Dendritic cell treated with granulocyte-macrophage colony-stimulating factor and Interleukin-4, amounts not matched to agents 40 ng/mL and 50 ng/mL, for 4 days (primary cell): ENCODE measurements around the gene IBTK.
"Not testable (repeated sequence)": the region's sequence is repeated elsewhere in the genome, so short reads cannot be mapped to it uniquely, and the experiment has no call there.

Source experiments
- H3K27ac Mint-ChIP-seq: one replicate; pipeline ENCODE4 v1.8.0; 2022; ENCODE audit warnings: mild to moderate bottlenecking, mixed read lengths
- H3K27me3 Mint-ChIP-seq: one replicate; pipeline ENCODE4 v1.8.0; 2022; ENCODE audit warnings: mild to moderate bottlenecking, mixed read lengths
- H3K36me3 Mint-ChIP-seq: one replicate; pipeline ENCODE4 v1.8.0; 2022; ENCODE audit warnings: low read depth, mixed read lengths
- H3K4me1 Mint-ChIP-seq: one replicate; pipeline ENCODE4 v1.8.0; 2022; ENCODE audit warnings: low read depth, mixed read lengths
- H3K4me3 Mint-ChIP-seq: one replicate; pipeline ENCODE4 v1.8.0; 2022; ENCODE audit warnings: mild to moderate bottlenecking, moderate library complexity, mixed read lengths
- H3K9me3 Mint-ChIP-seq: one replicate; pipeline ENCODE4 v1.8.0; 2022; ENCODE audit warnings: mixed read lengths
- intact Hi-C: fragments of 100-400 bp; cut with micrococcal nuclease; formaldehyde crosslinking; loops from one replicate; pipeline ENCODE4 v1.15.0; 2022

IBTK gene

DNA sequence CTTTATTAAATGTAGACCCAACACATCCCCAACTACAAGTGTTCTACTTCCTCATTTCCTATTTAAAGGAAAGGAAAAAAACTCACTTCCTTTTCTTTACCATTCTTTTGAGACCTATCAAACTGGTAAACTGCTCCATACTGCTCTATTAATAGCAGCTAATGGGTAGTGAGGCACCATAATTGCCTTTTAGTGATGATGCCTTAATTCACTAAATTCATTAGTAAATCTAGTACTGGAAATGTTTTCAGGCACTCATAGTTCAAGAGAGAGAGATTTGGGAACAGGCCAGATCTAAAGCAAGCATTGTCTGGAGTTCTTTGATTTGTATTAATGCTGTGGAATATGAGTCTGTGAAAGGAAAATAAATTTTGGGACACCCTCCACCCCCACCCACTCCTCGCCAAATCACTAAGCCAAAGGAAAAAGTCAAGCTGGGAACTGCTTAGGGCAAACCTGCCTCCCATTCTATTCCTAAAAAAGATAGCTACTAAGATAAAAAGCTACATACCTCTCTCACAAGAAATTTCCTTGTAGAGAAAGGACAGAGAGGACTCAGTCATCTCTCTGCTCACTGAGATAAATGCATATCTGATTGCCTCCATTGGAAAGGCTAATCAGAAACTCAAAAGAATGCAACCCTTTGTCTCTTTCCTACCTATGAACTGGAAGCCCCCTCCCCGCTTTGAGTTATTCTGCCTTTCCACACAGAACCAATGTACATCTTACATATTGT is 13.6 kb upstream of the IBTK start:
- Mint-ChIP-seq H3K27me3 (no peaks in the 10 kb centered on the region), H3K36me3 (no peaks in the 10 kb centered on the region), H3K4me1 (peaks cover 23% of the 10 kb centered on the region), H3K9me3 (no peaks in the 10 kb centered on the region), H3K27ac (no peak overlapping the region), H3K4me3 (no peak overlapping the region)
- intact Hi-C loops, result no loop called here

DNA sequence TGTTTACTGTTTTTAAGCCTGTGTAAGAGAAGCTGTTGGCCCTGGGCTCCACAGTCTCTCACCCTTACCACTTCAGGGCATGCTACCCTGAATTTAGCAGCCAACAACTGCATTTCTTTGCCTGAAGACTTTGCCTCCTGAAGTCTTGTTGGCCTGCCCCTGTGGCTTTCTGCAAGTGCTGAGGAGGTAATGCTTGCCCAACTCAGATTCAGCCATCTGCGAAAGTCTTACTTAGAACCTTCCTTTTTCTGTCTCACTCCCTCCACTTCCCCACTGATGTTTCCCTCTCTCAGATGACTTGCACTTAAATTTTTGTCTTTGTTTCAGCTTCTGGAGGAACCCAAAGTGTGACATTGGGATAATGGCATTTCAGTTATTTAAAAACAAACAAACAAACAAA is 11.8 kb upstream of the IBTK start:
- Mint-ChIP-seq H3K4me1 (peaks cover 23% of the 10 kb centered on the region), H3K27me3 (no peaks in the 10 kb centered on the region), H3K9me3 (no peaks in the 10 kb centered on the region), H3K4me3 (no peak overlapping the region), H3K27ac (peak overlapping the region; percentile 84), H3K36me3 (no peaks in the 10 kb centered on the region)
- intact Hi-C loops, result no loop called here

GRCh38 chr6:82257088-82257774 is 9.7 kb upstream of the IBTK start:
- Mint-ChIP-seq H3K4me3 (no peak overlapping the region), H3K36me3 (no peaks in the 10 kb centered on the region), H3K27me3 (no peaks in the 10 kb centered on the region), H3K27ac (no peak overlapping the region), H3K9me3 (no peaks in the 10 kb centered on the region), H3K4me1 (peaks cover 23% of the 10 kb centered on the region)
- intact Hi-C loops, result no loop called here

DNA sequence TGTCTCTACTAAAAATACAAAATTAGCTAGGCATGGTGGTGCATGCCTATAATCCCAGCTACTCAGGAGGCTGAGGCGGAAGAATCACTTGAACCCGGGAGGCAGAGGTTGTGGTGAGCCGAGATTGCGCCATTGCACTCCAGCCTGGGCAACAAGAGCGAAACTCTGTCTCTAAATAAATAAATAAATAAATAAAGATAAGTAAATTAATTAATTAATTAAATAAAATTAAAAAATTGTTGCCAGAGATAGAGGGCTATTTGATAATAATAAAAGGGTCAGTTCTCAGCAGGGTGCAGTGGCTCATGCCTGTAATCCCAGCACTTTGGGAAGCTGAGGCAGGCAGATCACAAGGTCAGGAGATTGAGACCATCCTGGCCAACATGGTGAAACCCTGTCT is 7.2 kb upstream of the IBTK start:
- intact Hi-C loops, H3K27ac Mint-ChIP-seq, H3K27me3 Mint-ChIP-seq, H3K36me3 Mint-ChIP-seq, H3K4me3 Mint-ChIP-seq, H3K4me1 Mint-ChIP-seq, H3K9me3 Mint-ChIP-seq: not testable (repeated sequence)

- Mint-ChIP-seq H3K27ac (no peak overlapping the region), H3K27me3 (no peaks in the 10 kb centered on the region), H3K4me1 (peaks cover 10% of the 10 kb centered on the region), H3K4me3 (no peak overlapping the region), H3K36me3 (peaks cover 8% of the 10 kb centered on the region), H3K9me3 (no peaks in the 10 kb centered on the region)
- intact Hi-C loops, result loop anchor here (1.0 kb wide), 1 partner anchor 803 kb away; no protein-coding TSS in a partner anchor
Observed at GRCh38 chr6:82251942-82252341, 4.4 kb upstream of the IBTK start.

DNA sequence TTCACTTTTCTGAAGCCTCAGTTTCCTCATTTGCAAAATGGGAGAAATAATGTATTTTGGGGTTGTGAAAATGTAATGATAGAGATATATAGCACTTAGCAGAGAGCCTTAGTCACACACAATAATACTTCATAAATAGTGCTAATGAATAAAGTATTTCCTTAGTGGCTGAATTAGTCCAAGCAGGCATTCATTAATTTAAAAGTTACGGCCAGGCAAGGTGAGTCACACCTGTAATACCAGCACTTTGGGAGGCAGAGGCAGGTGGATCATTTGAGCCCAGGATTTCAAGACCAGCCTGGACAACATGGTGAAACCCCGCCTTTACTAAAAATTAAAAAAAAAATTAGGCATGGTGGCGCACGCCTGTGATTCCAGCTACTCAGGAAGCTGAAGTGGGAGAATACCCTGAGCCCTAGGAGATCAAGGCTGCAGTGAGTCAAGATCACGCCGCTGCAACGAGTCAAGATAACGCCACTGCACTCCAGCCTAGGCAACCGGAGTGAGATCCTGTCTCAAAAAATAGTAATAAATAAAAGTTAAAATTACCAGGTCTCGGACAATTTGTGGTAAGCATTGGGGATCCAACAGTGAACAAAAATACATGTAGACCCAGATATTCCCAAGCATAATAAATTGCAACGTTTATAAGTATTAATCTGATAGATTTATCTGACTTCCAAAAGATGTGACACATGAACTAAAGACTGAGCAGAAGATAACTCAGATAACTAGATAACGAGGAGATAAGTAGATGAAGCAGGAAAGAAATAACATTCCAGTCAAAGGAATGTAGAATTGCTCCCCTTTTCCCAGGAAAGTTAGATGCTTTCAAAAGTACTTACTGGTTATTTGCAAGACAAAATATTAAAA is 2.1 kb upstream of the IBTK start:
- H3K27me3 Mint-ChIP-seq, result no peaks in the 10 kb centered on the region
- H3K27ac Mint-ChIP-seq, result no peak overlapping the region
- H3K4me1 Mint-ChIP-seq, result peaks cover 31% of the 10 kb centered on the region
- peaks cover 20% of the 10 kb centered on the region for H3K36me3 Mint-ChIP-seq
- no peak overlapping the region for H3K4me3 Mint-ChIP-seq
- intact Hi-C loops, result loop anchor here (5.0 to 10.0 kb wide), 3 partner anchors 943 to 1615 kb away; partner anchors contain the start of genes ME1, PGM3 and RWDD2A
- no peaks in the 10 kb centered on the region for H3K9me3 Mint-ChIP-seq

DNA sequence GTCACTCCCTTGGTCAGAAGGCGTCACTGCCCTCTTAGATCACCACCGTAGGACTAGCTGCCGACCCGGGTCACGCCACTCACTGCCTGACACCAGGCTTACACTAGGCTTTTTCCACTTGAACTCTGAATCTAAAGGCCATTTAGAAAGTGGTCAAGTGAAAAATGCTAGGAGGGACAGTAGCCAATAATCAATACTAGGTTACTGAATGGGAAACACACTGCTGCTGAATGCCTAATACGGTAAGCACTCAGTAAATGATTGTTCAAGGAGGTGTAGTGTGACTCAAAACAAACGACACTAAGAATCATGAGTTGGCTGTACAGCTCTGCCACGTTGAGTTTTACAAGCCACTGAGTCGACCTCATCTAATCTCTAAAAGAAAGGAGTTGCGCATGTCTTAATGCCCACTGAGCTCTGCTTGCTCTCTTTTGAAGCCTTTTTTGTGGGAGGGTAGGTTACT is 760 bp upstream of the IBTK start:
- peaks cover 38% of the 10 kb centered on the region for H3K4me1 Mint-ChIP-seq

DNA sequence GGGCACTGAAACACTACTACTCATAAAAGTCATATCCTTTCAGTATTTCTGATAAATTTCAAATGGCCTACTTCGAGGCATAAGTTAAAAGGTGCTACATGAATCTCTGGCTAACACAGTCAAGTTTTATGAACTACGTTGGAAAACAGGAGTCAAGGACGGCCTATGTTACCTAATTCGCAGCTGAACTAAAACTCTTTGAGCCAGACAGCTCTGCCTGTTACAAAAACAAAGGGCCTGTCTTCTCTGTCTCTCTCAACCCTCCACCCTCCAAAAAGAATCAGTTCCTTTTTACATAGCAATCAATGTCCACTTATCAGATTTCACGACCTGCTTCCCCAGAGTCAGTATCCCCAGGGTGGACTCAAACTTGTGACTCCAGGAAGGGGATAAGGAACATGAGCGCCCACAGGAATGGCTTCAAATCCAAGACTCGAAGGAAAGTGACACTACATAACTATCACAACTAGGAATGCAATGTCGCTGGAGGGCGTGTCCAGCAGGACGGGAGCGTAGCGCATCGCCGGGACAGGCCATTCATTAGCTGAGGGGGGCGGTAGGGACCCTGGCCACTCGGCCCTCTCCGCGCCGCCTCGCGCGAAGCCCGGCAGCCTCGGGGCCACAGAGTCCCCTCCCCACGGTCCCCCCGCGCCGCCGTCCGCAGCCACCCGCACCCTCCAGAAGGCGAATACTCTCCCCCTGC is 591 bp downstream of the IBTK start:
- Mint-ChIP-seq H3K4me3 (peak overlapping the region; percentile 87), H3K27me3 (no peaks in the 10 kb centered on the region), H3K27ac (peak overlapping the region; percentile 96), H3K36me3 (peaks cover 32% of the 10 kb centered on the region), H3K4me1 (peaks cover 38% of the 10 kb centered on the region), H3K9me3 (no peaks in the 10 kb centered on the region)
- intact Hi-C loops, result loop anchor here (2.0 to 10.0 kb wide), 4 partner anchors 820 to 1618 kb away; partner anchors contain the start of genes DOP1A, ME1, PGM3 and RWDD2A

More for the DNA sequence above, 760 bp upstream of the IBTK start:
- peak overlapping the region; percentile 87 for H3K4me3 Mint-ChIP-seq
- H3K27ac Mint-ChIP-seq, result peak overlapping the region; percentile 96
- intact Hi-C loops, result loop anchor here (5.0 to 10.0 kb wide), 3 partner anchors 944 to 1616 kb away; partner anchors contain the start of genes ME1, PGM3 and RWDD2A
- H3K36me3 Mint-ChIP-seq, result peaks cover 23% of the 10 kb centered on the region
- H3K9me3 Mint-ChIP-seq, result no peaks in the 10 kb centered on the region
- no peaks in the 10 kb centered on the region for H3K27me3 Mint-ChIP-seq

GRCh38 chr6:82246370-82246769 is 1.2 kb downstream of the IBTK start:
- Mint-ChIP-seq H3K4me1 (peaks cover 38% of the 10 kb centered on the region), H3K4me3 (peak overlapping the region; percentile 87), H3K27me3 (no peaks in the 10 kb centered on the region), H3K36me3 (peaks cover 34% of the 10 kb centered on the region), H3K27ac (peak overlapping the region; percentile 96), H3K9me3 (no peaks in the 10 kb centered on the region)
- intact Hi-C loops, result loop anchor here (2.0 to 10.0 kb wide), 4 partner anchors 820 to 1618 kb away; partner anchors contain the start of genes DOP1A, ME1, PGM3 and RWDD2A

- Mint-ChIP-seq H3K27me3 (no peaks in the 10 kb centered on the region), H3K9me3 (no peaks in the 10 kb centered on the region), H3K27ac (peak overlapping the region; percentile 61), H3K4me1 (peaks cover 44% of the 10 kb centered on the region), H3K4me3 (no peak overlapping the region), H3K36me3 (peaks cover 41% of the 10 kb centered on the region)
- intact Hi-C loops, result loop anchor here (5.0 to 10.0 kb wide), 3 partner anchors 947 to 1619 kb away; partner anchors contain the start of genes ME1, PGM3 and RWDD2A
Observed at GRCh38 chr6:82245376-82245775, 2.2 kb downstream of the IBTK start.

GRCh38 chr6:82243884-82244283 is 3.7 kb downstream of the IBTK start:
- Mint-ChIP-seq H3K4me3 (no peak overlapping the region), H3K27me3 (no peaks in the 10 kb centered on the region), H3K4me1 (peaks cover 44% of the 10 kb centered on the region), H3K36me3 (peaks cover 52% of the 10 kb centered on the region), H3K9me3 (no peaks in the 10 kb centered on the region), H3K27ac (peak overlapping the region; percentile 52)
- intact Hi-C loops, result loop anchor here (10.0 kb wide), 1 partner anchor 1621 kb away; no protein-coding TSS in a partner anchor

- Mint-ChIP-seq H3K9me3 (no peaks in the 10 kb centered on the region), H3K36me3 (peaks cover 71% of the 10 kb centered on the region), H3K27ac (no peak overlapping the region), H3K27me3 (no peaks in the 10 kb centered on the region), H3K4me3 (no peak overlapping the region), H3K4me1 (peaks cover 19% of the 10 kb centered on the region)
- intact Hi-C loops, result loop anchor here (10.0 kb wide), 1 partner anchor 1625 kb away; no protein-coding TSS in a partner anchor
Observed at GRCh38 chr6:82240186-82240585, 7.4 kb downstream of the IBTK start.

- Mint-ChIP-seq H3K4me3 (no peak overlapping the region), H3K27ac (no peak overlapping the region), H3K36me3 (peaks cover 71% of the 10 kb centered on the region), H3K4me1 (peaks cover 13% of the 10 kb centered on the region), H3K9me3 (no peaks in the 10 kb centered on the region), H3K27me3 (no peaks in the 10 kb centered on the region)
- intact Hi-C loops, result no loop called here
Observed at GRCh38 chr6:82239597-82239996, 7.9 kb downstream of the IBTK start.
